GM18499 (cell line): ENCODE measurements around the gene KIF6.

Source experiments
- ATAC-seq: cut with Tn5 transposase; IDR thresholded peaks from one replicate; pipeline ENCODE4 v1.9.1; 2021; ENCODE audit warnings: moderate number of reproducible peaks; ENCODE audit not compliant: insufficient read depth, unreplicated experiment

The KIF6 gene, protein sequence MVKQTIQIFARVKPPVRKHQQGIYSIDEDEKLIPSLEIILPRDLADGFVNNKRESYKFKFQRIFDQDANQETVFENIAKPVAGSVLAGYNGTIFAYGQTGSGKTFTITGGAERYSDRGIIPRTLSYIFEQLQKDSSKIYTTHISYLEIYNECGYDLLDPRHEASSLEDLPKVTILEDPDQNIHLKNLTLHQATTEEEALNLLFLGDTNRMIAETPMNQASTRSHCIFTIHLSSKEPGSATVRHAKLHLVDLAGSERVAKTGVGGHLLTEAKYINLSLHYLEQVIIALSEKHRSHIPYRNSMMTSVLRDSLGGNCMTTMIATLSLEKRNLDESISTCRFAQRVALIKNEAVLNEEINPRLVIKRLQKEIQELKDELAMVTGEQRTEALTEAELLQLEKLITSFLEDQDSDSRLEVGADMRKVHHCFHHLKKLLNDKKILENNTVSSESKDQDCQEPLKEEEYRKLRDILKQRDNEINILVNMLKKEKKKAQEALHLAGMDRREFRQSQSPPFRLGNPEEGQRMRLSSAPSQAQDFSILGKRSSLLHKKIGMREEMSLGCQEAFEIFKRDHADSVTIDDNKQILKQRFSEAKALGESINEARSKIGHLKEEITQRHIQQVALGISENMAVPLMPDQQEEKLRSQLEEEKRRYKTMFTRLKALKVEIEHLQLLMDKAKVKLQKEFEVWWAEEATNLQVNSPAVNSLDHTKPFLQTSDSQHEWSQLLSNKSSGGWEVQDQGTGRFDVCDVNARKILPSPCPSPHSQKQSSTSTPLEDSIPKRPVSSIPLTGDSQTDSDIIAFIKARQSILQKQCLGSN

DNA sequence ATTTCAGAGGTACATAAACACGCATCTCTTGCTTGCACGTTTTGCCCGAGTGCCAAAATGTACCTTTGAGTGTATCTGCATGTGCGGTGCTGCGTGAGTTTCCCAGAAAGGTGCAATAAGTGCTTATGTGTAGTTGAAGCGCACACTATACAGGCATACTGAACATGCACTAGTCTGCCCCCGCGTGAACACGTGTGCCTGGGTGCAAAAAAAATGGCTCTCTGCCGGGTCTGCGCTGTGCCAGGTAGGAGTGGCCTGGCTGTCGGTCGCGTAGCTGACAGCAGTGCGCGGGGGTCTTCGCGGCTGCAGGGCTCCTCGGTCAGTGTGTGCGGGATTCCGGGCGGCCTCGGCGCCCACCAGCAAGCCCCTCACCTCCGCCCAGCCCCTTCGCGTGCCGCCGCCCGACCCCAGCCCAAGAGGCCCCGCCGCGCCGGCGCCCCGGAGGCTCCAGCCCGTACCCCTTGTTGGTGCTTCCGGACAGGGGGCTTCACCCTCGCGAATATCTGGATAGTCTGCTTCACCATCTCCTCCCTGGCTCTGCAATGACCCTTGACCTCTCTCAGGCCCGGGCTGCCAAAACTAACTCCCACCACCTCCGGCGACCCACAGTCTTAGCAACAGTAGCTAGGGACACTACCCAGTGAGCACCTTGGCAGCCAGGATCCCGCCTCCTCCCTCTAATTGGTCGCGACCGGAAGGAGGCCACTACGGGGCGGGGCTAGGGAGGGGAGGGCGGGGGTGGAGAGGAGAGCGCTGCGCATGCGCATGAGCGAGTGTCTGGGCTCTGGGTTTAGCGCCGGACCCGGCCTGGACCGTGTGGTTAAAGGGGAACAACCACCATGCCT, at the start of gene KIF6:
Gene KIF6 (minus strand): TSS at position 622 of the 845 bp plus-strand sequence. CDS start 98 bp downstream, at position 524.
- ATAC-seq: peak; percentile 96

DNA sequence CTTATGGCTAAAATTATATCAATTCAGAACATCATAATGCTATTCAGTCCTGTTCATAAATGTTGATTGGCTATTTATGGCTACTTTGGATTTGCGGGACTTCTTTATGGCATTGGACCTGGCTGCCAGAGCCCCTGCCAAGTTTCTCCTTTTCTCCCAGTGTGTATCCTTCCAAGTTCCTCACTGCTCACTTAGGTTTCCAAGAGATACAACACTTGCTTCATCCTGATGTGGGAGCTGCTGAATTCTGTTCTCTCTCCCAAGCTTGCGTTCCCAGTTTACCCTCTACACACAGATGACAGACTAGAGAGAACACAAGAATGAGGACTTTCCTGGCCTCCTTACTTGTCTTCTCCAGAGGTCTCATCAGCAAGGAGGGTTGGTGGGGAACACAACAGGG, 48.6 kb upstream of the KIF6 start:
- no peak for ATAC-seq

DNA sequence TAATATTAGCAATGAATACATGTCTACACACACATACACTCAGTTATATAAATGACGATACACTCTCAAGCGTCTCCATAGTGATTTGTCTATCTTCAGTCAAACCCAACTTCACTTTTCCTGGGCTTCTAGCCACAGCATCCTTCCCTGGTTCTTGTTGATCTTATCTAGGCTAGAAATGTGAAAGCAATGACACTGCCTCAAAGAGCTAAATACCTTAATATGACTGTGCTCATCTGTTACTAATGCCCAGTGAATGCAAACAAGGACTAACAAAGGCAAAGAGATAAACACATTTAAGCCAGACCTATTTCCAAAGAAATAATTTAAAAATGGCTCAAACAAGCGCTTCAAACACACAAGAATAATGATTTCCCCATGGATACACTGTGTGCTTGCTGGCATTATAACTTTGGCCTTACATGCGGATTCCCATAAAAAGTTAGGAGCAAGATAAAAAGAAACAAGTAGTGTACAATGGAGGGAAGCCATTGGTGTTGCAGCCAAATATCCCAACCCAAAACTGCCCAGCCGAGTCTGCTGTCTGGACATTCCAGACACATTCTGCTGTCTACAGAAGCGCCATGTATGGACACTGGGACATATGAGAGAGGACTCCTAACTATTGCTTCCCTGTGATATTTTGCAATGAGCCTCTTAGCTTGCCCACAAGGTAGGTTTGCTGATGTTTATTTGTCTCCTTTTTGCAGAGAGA, 47.5 kb upstream of the KIF6 start:
- no peak for ATAC-seq

DNA sequence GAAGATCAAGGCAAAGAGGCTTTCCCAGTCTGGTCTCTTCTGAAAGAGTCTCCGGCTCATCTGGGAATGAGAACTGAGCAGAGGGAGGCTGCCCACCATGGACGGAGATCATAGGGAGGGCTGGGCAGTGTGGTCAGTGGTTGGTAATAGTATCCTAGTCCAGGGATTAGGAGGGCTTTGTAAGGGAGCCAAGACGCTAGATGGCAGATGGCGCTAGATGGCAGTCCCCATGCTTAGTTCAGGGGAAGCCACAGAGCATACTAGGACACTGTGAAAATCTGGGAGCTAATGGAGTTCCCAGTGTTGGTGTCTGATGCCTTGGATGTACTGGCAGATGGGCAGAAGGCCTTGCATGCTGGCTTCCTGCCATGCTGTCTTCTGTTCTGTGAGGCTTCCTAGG, 45.2 kb upstream of the KIF6 start:
- ATAC-seq: no peak

DNA sequence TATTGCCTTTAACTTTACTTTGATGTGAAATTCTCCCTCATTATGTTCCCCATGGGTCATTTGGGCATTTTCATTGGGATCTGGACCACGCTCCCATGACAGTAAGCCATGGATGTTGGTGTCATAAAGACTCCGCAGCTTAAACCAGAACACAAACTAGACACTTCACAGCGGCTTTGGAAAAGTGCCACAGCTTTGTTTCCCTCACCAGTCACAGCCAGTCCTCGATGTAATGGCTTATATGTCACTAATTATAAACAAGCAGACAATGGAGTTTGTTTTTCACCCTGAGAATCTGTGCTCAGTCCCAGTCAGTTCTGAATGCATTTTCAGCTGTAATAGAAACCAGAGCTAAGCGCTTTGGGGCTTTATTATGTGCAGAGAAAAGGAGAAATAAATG, 43.8 kb upstream of the KIF6 start:
- no peak for ATAC-seq

DNA sequence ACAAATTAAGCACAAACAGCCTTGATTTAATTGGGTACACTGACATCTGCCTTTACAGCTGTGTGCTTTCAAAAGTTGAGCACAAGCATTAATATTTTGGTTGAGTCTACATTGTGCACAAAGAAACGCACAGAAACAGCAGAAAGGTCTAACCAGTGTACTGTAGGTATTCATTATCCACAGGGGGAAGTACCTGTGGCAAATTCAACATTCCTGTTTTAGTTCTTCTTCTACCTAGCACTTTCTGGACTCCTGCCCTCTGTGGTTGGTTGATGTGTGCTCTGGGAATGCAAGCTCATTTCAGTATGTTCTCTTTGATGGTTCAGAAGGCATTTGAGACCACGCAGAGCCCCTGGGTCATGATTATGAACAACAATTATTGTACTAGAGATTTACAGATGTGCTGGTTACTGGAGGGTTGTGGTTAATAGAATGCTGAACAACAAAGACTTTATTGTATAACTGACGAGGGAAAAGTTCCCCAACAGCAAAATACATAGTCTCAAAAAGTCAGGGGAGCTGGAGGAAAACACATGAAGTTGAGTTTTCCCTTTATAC, 40.4 kb upstream of the KIF6 start:
- no peak for ATAC-seq

DNA sequence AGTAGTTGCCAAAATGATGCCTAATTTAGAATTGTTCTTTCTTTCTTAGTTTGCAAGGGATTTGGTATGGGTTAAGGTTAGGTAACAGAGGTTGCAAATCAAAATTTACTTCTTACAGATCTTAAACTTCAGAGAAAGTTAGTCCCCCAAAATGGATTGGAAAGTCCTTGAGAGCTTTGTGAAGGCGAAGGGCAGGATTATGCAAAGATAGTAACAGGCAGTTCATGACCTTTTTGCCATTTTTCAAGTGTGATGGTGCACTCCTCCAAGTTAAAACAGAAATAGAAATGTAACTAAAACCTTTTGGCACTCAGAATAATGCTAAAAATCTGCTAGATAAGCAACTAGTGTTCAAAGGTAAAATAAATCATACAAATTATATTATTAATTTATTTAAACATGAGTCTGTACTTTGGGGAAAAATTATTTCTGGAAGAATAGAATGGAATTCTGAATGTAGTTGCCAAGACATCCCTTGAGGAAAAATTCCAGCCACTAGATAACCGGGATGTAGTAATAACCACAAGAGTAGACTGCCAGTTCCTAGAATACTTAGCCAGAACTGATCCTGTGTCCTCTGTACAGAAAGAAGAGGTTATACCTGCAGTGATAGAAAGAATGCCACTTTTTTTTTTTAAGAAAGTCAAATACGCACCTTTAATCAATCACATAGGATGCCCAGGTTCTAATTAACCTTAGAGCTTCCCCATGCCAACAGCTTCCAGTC, 35.2 kb upstream of the KIF6 start:
- ATAC-seq: no peak

DNA sequence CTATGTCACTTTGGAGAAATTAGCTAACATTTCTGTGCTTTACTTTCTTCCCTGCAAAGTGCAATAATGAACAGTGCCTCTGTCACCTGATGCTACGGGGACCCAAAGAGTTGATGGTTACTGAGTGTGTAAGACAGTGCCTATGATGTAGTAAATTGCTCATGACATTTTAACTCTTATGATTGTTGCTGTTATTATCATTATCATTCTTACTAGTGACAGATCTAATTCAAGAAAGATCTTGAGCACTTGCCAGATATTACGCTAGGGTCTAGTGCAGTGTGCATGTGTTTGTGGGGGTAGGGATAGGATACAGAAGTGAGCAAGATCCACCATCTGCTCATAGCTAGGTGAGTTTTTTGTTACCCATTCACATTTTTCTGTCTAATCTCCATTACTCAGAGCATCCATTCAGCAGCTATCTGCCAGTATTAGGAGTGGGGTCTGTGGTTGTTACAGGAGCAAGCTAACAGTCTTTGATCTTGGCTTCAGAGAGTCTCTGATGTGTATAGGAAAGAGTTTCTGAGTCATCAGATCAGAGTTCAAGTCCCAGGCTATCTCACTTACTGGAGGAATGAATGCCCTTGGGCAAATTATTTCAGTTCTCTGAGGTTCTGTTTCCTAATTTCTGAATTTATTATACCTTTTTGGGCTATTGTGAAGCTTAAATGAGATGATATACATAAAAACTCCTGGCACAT, 33.8 kb upstream of the KIF6 start:
- no peak for ATAC-seq

DNA sequence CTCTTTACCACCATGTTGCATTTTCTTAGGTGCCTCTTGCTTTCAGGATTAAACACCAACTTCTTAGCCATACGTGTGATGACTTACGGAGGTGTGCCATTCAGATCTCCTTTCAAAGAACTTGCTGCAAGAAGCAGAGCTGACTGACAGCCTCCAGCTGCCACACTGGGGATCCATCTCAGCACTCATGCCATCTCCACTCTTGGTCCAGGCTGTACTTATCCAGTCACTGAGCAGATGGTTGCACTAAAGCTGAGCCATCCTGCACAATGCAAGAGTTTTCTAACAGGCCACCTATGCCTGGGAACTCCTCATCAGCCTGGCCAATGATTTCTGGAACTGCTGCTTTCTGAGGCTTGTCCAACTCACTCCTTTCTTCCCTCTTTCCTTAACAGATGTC, 31.4 kb upstream of the KIF6 start:
- ATAC-seq: no peak

DNA sequence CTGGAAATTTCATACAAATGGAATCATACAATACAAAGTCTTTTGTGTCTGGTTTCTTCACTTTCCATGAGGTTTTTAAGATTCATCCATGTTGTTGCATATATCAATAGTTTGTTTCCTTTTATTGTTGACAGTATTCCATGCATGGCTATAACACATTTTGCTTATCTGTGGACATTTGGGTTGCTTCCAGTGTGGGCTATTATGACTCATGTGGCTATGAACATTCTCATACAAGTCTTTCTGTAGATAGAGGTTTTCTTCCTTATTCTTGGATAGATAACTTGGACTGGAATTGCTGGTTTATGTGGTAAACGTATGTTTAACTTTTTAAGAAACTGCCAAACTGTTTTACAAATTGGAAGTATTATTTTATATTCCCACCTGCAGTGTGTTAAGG, 30.0 kb upstream of the KIF6 start:
- no peak for ATAC-seq

DNA sequence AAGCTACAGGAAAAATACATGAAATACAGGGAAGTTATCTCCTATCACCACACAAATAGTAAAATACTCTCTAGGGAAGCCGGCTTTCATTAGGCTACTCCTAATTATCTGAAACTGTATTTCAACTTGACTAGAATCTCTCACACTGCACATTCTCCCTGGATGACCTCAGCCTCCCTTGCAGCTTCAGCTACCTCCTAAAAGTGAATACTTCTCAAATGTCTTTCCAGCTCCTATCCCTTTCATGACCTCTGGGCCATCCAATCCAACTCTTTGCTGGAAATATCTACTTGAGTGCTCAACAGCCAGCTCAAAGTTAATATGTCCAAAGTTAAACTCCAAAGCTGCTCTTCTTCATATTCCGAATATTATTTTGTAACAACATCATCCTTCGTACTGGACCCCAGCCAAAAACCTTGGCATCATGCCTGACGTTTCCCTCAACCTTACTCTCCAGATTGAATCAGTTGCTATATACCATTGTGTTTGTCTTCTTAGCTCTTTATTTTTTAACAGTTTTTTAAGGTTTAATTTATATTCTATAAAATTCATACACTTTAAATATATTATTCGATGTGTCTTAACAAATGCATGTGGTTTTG, 29.4 kb upstream of the KIF6 start:
- no peak for ATAC-seq

DNA sequence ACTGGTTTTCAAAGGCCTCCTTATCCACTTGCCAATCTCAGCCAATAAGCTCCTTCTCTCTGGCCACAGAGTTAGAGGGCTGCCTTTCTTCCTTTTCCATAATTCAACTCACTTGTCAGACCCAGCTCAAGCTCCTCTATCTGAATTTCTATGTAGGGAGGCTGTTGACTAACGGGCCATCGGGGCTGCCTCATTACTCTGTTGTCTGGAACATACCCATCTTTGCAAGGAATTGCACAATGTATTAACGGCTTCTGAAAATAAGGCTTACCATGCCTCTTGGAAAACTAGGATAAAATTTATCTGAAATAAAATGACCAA, 28.5 kb upstream of the KIF6 start:
- no peak for ATAC-seq

DNA sequence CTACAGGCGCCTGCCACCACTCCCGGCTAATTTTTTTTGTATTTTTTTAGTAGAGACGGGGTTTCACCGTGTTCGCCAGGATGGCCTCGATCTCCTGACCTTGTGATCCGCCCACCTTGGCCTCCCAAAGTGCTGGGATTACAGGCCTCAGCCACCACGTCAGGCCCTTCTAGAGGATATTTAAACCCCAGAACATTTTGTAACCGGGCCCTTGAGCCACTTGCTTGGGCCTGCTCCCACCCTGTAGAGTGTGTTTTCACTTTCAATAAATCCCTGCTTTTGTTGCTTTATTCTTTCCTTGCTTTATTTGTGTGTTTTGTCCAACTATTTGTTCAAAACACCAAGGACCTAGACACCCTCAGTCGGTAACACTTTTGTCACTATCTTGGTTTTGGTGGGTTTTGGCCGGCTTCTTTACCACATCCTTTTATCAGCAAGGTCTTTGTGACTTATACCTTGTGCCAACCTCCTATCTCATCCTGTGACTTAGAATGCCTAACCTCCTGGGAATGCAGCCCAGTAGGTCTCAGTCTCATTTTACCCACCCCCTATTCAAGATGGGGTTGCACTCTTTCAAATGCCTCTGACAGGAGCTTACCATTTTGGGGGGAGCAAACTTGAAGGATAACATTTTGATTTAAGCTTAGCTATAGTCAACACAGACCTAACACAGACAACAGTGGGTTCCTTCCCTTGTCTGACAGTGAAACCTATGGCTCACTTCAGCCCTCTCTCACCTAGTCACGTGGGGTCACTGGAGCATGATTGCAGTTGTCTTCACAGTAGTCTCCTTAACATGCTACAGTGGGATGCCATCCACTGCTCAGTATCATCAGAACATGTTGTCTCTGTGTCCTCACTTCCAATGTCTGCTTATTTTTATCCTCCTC, 27.9 kb upstream of the KIF6 start:
- no peak for ATAC-seq

DNA sequence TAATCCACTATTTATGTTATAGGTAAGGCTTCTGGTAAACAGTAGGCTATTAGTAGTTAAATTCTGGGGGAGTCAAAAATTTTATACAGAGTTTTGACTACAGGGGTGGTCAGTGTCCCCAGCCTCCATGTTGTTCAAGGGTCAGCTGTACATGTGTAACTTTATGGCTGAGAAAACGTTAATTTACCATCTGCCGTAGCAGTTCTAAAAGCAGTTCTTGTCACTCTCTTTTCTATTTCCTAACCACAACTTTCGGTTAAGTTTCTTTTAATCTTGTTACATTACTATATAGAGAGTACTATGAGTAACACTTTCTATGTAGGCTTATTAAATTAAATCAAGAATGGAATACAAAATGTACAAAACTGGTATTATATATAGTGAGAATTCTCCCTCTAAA, 21.6 kb upstream of the KIF6 start:
- no peak for ATAC-seq

DNA sequence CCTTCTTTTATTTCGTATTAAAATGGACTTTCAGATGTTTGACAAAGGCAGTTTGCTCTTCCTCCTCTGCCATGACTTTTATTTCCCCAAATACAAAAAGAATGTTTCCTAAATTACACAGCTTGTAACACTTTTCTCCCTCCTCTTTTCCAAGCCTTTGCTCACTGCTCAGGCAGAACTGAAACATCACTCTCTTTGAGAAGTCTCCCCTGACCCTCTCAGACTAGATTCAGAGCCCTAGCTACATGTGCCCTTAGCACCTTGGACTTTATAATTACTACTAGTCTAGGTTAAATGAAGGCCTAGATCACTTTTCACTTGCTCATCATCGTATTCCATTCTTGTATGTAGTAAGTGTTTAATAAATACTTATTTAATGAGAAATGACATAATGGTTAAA, 8.5 kb upstream of the KIF6 start:
- no peak for ATAC-seq

DNA sequence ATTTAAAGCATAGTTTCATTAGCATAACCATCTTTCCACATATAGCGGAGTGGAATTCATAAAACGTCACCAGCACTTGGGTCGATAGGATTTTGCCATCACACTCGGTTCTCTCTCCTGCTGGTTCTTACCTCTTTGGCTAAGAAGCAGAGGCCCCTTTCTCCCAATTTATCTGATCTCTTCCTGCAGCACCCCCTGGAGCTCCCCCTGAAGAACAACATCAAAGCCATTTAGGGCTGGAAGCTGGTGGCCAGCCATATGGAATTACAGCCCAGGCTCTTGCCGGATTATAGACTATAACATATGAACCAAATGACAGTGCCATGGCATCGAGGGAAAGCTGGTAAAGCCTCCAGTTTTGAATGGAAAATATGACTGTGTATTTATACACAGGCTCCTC, 6.4 kb upstream of the KIF6 start:
- no peak for ATAC-seq

DNA sequence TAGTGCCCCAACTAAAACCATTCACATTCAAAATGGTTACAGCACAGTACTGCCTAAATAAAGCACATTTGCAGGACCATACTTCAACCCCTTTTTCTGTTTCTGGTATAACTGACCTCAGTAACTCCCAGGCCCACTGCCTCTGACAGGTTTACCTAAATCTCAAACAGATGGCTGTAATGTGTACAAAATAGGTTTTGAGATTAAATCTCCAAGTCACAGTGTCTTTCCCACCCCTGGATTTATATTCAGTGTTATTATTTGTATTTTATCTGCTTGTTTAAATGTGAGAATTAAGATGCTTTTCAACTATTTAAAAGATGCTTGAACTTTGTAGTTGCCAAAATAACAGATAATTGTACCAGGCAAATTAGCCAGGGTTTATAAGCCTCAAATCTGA, 4.7 kb upstream of the KIF6 start:
- ATAC-seq: no peak

DNA sequence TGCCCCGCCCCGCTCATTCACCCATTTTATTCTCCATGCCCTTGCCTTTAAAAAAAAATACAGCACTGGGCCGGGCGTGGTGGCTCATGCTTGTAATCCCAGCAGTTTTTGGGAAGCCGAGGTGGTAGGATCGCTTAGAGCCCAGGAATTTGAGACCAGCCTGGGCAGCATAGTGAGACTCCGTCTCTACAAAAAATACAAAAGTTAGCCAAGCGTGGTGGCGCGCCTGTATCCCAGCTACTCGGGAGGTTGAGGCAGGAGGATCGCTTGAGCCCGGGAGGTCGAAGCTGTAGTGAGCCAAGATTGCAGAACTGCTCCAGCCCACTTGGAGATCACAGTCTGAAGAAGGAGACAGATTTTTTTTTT, 407 bp upstream of the KIF6 start:
- no peak for ATAC-seq
